ENCODE results near the gene HP1BP3.
"Not testable (repeated sequence)": the region's sequence is repeated elsewhere in the genome, so short reads cannot be mapped to it uniquely, and the experiment has no call there.

The HP1BP3 gene

DNA sequence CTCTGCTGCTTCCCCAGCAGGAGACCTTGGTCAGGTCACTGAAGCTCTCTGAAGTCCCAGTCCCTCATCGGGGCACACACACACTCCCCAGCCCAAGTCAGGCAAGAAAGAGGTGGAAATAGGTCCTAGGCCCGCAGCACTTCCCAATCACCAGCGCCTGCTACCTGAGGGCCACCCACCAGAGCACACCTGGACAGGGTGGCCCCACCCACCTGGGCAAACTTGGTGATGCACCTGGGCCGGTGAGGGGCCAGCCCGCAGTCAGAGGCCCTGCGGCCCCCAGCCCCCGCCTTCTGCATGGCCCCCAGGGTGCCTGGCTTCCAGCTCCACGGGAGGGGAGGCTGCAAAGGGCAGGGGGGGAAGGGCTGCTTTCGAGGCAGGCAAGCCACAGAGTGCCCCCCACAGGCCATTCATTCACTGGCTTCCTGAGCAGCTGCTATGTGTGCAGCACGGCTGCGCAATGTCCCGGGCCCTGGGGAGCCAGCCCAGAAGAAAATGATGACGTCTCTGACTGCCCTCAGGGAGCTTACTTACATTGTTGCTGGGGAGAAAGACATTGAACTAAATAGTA, 59.3 kb downstream of the HP1BP3 start:
- no peak for DNase-seq (ENCODE audit: low read depth in 2 of 3, low spot score in 1 of 3)

DNA sequence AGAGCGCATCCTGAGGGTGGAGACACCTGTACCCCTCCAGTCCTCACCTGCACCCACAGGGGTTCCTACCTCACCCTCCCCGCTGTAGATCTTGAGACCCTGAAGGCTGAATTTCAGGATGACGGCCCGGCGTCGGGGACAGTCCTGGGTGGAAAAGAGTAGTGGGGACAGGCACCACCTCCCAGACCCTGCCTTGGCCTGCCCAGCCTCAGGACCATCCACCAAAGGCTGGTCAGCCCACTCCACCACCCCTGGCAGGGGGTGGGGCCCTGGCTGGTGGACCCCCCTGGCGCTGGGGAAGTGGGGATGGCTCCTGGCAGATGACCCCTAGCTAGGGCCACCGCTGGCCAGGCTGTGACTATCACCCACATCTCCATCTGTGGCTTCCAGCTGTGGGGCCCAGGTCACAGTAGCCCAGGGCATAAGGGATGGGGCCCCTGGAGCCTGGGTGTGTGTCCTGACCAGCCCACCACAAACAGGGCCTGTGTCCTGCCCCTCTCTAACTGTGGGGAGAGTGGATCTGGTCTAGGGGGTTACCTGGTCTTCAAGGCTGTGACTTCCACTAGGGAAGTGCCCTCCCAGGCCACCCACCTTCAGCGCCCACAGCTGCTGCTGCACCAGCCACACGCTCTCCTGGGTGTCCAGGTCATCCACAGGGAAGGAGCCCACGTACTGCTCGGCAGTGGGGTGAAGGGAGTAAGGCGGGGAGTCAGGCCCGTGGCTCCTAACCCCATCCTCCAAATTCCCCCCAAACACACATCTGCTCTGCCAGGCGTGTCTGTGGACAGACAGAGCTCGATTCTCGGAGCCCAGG, 60.0 kb downstream of the HP1BP3 start:
- no peak for DNase-seq (ENCODE audit: low read depth in 2 of 3, low spot score in 1 of 3)

DNA sequence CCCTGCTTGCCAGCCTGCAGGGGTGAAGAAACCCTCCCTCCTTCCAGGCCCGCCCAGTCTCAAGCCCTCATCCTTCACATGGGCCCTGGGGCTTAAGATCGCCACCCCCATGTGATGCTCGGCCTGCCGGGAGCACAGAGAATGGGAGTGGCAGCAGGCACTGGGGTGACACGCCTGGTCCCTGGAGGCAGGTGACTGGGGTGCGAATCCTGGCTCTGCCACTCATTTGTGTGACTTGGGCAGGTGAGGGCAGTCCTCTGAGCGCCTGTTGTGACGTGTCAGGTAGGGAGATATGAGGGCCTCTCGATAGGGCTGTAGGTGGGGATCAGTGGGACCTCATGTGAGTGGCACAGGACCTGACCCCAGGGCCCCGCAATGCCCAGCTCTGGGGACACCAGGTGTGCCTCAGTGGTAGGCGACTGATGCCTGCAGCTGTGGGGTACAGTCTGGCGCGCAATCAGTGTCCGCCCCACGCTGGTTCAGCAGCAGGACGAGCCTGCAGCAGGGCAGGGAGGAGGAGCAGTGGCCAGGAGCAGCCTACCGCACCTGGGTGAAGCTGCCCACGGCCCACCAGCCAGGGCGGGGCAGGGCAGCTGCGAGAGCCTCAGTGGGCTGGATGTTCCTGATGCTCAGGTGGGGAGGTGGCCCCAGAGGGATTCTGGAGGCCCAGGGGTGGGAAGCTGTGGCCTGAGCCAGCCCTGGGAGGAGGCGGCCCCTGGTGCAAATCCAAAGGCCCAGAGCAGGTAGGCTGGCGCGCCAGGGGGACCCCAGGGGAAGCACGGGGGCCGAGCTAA, 60.8 kb downstream of the HP1BP3 start:
- DNase-seq (ENCODE audit: low read depth in 2 of 3, low spot score in 1 of 3): no peak

DNA sequence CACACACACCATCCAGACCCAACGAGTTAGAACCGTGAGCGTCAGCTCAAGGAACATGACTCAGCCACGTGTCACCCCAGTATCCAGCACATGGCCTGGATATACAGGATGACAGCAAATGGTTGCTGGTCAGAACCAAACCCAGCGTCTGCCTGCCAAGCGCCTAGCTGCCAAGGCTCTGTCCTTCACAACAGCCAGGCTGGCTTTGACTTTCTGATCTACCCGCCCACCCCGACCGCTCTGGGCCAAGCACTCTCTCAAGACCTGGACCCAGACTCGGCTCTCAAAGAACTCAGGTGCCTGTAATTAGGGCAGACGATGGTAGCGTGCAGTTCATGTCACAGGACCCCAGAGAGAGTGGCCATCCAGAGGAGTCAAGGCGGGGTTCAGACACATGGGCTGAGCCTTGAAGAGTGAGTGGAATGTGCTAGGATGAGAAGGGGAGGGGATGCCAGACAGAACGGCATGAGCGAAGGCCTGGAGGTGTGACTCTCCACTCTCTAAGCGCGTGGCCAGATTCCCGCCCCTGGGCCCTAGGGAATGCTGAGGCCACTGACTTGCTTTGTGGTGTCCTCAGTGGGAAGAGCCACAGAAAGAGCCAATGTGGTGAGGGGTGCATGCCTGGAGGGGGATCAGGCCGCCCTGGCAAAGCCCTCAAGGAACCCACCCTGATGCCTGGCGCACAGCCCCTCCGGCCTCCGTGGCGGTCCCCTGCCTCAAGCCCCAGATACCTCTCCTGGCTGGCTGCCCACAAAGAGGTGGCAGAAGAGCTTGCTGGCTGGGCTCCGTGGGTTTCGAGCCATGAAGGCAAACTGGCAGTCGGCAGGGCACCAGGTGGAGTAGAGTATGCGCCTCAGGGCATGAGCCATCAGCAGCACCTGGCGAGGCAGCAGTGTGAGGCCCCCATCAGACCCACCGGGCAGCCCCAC, 61.7 kb downstream of the HP1BP3 start:
- DNase-seq (ENCODE audit: low read depth in 2 of 3, low spot score in 1 of 3): no peak

DNA sequence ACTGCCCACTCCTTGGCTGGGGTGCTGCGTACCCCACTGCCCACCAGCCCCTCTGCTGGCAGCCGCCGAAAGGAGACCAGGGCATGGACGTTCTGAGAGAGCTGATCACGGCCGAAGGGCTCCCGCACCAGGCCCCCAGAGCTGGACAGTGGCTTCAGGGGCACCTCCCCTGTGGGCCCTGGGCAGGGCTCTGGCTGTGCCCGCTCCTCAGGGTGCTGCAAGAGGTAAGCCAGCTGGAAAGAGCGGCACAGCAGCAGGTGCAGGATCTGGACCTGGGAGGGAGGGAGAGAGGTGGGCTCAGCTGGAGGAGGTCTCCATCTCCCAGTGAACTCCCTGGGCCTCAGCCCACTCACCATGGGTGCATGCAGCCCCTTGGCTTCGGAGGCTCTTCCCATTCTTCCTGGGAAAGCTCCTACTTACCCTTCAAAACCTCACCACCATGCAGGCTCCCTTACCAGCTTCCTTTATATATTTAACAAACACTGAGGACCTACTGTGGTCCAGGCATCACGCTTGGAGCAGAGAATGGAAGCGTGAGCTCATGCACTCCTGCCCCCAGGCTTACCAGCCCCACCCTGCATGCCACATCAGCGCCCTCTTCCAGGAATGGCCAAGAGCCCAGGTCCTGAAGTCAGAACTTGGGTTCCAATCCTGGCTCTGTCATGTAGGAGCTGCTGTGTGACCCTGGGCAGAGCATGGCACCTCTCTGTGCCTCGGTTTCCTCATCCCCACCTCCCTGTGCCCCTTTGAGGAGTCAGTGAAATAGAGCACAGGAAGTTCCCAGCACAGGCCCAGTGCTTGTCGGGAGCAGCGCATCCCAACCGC, 62.5 kb downstream of the HP1BP3 start:
- DNase-seq (ENCODE audit: low read depth in 2 of 3, low spot score in 1 of 3): no peak

DNA sequence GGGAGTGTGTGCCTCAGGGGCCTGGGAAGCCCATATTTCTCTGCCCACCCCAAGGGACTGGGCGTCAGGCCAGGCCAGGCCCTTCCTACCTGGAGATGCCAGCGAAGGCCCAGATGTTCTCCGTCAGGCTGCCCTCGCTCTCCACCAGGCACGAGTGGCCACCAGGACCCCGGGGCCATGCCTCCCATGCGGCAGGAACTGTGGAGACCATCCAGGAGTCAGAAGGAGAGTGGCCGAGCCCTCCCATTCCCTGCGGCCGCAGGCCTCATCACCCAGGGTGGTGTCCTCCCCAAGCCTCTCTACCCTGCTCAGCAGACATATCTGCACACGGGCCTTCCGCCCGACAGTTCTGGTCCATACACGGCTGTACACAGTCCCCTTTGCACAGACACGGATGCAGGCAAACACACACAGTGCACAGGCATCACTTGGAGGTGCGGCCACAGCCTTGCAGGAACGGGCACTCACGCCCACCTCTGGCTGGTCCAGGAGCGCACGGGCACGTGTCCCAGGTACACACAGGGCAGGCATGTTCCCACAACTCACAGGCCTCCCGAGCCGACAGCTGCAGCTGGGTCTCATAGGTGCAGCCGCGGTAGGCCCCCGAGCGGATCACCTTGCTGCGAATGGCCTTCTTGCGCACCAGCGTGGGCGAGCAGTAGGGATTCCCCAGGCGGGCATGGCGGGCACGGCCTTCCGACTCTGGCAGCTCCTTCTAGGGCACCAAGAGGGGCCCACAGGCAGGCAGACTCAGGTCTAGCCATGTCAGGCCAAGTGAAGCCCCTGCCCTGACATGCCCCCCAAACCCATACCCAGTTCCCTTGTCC, 63.4 kb downstream of the HP1BP3 start:
- no peak for DNase-seq (ENCODE audit: low read depth in 2 of 3, low spot score in 1 of 3)

DNA sequence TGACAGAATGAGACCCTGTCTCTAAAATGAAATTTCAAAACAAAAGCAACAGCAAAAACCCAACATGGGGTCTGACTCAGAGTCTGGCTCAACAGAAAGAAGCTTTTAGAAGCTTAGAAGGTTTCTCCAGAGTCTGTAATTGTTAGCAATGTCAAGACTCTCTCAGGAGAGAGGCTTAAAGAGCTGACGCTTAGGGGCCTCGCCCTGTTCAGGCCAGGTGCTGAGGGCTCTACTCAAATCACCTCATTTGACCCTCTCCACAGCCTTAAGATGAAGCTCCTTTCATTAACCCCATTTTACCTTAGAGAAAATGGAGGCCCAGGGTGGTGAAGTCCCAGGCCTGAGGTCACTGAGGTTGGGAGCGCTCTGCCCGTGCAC, 64.0 kb downstream of the HP1BP3 start:
- DNase-seq (ENCODE audit: low read depth in 2 of 3, low spot score in 1 of 3): no peak

DNA sequence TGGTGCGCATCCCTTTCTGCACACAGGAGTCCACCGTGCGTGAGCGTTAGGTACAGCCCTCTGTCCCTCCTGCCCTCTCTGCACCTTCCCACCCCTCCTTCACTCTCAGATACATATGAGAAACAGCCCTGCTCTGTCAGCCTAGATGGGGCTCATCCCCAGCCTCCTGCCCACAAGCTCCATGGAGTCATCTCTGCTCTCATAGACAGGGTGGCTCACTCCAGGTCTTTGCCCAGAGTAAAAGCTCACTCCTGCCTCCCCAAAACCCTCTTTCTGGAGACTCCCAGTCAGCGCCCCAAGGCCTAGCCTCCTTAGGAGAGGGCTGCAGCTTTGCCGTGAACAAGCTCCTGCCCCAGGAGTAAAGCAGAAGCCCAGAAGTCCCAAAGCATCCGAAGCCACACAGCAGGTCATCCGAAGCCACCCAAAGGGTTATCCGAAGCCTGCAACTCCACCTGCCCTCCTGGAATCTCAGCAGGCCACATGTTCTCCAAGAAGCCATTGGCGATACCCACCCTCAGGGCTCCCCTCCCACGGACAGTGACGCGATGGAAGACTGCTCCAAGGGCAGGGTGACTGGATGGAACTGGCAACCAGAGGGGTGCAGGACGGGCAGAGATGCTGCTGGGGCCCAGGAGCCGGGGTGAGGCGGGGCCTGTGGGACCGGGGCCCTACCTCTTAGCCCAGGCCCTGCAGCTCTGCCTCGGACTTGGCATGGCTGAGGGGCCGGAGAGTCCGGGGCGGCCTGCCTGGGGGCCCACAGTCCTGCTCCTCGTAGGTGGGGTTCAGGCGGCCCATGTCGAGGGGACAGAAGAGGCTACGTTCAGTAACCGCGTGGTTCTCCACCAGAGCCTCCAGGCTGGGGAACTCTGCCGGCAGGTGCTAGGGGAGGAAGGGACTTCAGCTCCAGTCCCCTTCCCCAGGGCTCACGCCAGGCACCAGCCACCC, 65.7 kb downstream of the HP1BP3 start:
- no peak for DNase-seq (ENCODE audit: low read depth in 2 of 3, low spot score in 1 of 3)

DNA sequence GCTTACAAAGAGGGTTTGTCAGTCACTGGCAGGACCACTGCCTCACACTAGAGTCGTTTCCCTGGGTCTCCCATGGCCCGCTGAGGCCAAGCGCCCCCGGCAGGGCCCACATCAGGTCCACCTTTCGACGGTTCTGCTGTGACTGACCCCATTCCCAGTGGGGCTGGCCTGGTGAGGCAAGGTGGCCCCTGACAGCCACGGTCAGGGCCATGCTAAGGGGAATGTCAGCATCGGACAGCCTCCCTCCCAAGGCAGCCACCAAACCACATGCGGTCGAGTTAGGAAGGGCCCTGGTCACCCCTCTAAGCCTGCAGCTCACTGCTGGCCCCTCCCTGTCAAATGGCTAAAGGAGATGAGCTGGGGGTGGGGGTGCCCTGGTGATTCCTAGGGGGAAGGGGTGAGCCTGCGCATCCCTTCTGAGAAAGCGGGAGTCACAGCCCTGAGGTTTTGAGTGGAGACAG, 66.4 kb downstream of the HP1BP3 start:
- no peak for DNase-seq (ENCODE audit: low read depth in 2 of 3, low spot score in 1 of 3)

DNA sequence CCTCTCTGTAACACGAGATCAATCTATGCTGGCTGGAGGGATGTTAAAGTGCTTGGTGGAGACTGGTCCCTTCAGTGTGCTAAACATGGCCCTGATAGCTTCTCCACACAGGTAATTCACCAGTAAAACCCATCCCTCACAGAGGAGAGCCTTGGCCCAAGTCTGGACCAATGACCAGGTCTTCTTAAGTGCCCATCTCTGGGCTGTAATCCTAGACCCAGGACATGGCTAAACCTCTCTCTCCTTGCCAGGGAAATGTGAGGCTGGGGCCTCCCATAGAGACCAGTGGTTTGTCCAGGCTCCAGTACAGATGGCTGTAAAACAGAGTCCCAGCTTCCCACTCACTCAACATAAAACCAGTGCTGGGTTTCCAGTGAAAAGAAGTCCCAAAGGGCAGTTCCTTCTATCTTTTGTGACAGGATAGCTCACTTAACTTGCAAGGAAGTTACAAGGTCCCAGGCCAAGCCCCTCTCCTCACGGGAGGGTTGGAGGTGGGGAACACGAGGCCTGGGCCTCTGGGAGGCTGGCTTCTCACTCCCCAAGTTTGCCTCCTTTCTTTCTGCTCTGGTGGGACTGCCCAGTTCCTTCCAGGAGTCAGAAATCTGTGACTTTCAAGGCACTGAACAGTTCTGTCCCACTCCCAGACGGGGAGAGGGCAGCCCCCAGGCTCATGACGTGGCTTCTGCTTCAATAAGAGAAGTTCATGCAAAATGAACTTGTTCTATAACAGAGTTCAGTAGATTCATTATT, 67.1 kb downstream of the HP1BP3 start:
- DNase-seq (ENCODE audit: low read depth in 2 of 3, low spot score in 1 of 3): no peak

DNA sequence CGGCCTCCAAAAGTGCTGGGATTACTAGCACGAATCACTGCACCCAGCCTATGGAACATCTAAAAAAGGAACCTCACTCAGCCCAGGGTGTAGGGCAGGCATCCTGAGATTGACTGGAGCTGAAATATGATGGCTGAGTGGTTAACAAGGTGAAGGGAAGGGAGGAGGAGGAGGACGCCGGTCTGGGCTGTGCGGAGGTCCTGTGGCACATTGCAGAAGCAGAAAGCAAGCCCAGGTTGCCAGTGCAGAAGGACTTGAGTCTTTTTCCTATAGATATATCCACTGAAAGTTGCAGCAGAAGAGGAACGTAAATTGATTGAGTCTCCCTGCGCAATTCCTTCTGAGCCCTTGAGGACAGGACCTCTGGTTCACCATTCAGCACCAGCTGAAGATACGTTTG, 67.8 kb downstream of the HP1BP3 start:
- DNase-seq (ENCODE audit: low read depth in 2 of 3, low spot score in 1 of 3): no peak

DNA sequence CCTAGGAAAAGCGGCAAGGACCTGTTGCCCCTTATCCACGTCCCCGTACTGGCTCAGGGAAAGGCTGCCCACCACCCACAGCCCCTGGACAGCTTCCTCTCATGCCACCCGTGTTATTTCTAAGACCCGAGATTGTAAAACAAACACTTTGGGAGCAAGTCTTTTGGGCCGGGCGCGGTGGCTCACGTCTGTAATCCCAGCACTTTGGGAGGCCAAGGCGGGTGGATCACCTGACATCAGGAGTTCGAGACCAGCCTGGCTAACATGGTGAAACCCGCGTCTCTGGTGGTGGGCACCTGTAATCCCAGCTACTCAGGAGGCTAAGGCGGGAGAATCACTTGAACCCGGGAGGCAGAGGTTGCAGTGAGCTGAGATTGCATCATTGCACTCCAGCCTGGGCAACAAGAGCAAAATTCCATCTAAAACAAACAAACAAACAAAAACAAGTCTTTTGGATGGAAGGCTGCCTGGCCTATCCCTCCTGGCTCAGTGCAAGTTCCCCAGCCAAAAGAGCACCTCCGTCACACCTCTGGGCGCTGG, 68.7 kb downstream of the HP1BP3 start:
- not testable (repeated sequence) for DNase-seq (ENCODE audit: low read depth in 2 of 3, low spot score in 1 of 3)

DNA sequence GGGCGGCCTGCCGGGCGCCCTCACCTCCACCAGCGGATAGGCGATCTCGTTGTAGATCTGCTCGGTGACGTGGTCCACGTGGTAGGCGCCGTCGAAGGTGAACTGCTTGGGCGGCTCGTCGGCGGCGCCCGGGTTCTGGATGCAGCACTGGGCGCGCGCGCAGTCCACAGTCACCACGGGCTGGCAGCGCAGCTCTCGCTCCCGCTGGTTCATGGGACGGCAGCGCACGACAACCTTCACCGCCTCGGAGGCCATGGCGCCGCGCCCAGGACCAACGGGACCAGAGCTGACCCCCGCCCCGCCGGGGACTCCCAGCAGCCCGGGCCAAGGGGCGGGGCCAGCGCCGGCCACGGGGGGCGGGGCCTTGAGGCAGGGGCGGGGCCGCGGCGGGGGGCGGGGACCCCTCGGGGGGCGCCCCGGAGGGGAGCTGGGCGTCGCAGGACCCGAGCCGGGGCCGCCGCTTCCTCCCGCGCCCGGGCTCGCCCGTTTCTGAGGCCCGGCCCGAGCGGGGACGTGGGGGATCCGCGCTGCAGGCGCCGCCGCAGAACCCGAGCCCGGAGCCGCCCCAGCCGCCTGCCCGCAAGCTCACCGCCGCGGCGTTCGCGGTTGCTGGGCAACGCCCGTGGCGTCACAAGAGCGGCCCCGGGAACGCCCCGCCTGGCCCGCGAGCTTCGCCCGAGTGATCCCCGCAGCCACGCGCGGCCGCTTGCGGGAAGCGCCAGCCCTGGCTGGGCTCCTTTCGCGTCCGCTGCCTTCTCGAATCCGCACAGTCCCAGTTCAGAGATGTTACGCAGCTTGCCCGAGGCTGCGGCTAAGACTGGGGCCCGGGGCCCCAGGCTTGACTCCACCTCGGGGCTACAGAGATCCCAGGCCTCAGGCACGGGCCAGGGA, 69.4 kb downstream of the HP1BP3 start, which contains the start of gene KIF17:
KIF17 (minus strand) TSS at position 556 of the 891 bp plus-strand sequence; CDS start at position 255, 301 bp downstream.
- peak in 2 of 3 donors; percentile 19 to 49 for DNase-seq (ENCODE audit: low read depth in 2 of 3, low spot score in 1 of 3)

DNA sequence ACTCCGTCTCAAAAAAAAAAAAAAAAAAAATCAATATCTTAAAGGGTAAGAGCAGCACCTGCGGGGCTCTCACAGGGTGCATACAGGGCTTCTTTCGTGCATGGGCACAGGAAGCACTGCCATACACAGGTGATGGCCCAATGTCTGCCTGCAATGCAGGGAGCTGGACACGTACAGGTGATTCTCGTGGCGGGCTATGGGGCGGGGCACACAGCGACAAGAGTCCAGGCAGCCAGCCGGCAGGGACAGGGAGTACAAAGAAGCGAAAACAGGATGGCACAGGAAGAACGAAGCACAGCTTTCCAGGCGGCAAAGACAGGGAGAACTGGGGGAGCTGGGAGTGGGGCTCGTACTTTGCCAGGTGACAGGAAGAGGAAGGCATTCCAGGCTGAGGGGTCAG, 70.9 kb downstream of the HP1BP3 start:
- DNase-seq (ENCODE audit: low read depth in 2 of 3, low spot score in 1 of 3): no peak

DNA sequence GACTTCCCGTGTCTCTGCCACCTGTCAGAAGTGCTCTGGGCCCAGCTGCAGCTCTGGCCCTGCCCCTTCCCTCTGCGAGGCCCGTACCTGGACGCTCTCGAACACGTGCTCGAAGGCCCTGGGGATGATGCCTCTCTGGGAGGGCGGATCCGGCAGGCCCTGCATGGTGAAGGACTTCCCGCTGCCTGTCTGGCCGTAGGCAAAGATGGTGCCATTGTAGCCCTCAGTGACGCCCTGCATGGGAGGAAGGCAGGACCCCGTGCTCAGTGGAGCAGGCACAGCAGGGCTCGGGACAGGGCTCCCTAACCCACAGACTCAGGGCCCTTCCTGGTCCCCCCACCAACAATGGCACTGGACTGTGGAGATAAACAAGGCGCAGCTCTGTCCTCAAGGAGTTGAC, 71.7 kb downstream of the HP1BP3 start:
- DNase-seq (ENCODE audit: low read depth in 2 of 3, low spot score in 1 of 3): no peak

DNA sequence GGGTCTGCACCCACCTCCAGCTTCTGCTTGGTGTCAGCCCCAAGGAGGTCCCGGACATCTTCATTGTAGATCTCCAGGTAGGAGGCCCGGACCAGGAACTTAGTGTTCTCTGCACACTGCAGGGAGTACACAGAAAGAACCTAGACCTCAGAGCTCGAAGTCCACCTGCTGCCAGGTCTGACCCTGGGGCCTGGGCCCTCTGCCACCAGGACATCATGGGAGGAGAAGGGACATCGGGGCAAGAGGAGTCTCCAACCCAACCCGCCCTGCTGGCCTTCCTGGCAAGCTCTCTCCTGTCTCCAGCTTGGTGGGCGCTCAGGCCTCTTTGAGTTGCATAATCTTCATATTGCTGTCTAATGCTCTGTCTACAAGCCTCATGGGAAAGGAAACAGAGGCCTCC, 73.7 kb downstream of the HP1BP3 start:
- no peak for DNase-seq (ENCODE audit: low read depth in 2 of 3, low spot score in 1 of 3)
